HFFc6 (cell line): Measurements from ENCODE around the gene GNAS. TPM values are rescaled to one million over a fixed set of nuclear protein-coding genes. Genes with fewer than 3 reads are reported as not detected.
A peak's percentile ranks its signal among the peaks of the same experiment; 100 is the strongest.

Experiments used
- DNase-seq: peaks from one replicate; pipeline ENCODE4 v3.0.0-alpha.2; 2018
- H3K27ac Mint-ChIP-seq: 2 replicates; pipeline ENCODE4 v1.8.0; 2020; ENCODE audit warnings: mild to moderate bottlenecking, mixed read lengths
- H3K27me3 Mint-ChIP-seq: 2 replicates; pipeline ENCODE4 v1.8.0; 2021; ENCODE audit warnings: mild to moderate bottlenecking, moderate library complexity, mixed read lengths; ENCODE audit not compliant: insufficient read depth
- H3K36me3 Mint-ChIP-seq: 2 replicates; pipeline ENCODE4 v1.8.0; 2021; ENCODE audit warnings: low read depth, mixed read lengths
- H3K4me1 Mint-ChIP-seq: 2 replicates; pipeline ENCODE4 v1.8.0; 2020; ENCODE audit warnings: low read depth, mixed read lengths
- H3K4me3 Mint-ChIP-seq: 2 replicates; pipeline ENCODE4 v1.8.0; 2020; ENCODE audit warnings: mild to moderate bottlenecking, moderate library complexity, mixed read lengths
- H3K9me3 Mint-ChIP-seq: 2 replicates; pipeline ENCODE4 v1.8.0; 2020; ENCODE audit warnings: mild to moderate bottlenecking, mixed read lengths
- CTCF ChIP-seq: fragments of 200-600 bp; sonication (generic); IDR thresholded peaks from 2 replicates; pipeline ENCODE4 v1.5.0; 2021; ENCODE audit warnings: antibody characterized with exemption, mild to moderate bottlenecking
- total RNA-seq, 6 experiments: library from RNA; stranded (reverse); fragmentation: NEBNext Ultra II Directional; extraction: Animal tissue kit (Norgen Biotek cat#: 25700); gene quantifications; 2 replicates in 1 of 6; 3 replicates in 5 of 6; pipeline ENCODE4 v1.2.3, GENCODE V29; 2021

The GNAS gene
- total RNA-seq, 6 experiments from 2014 or later: 820 to 1,032 (median 914) TPM

- no peak for TF ChIP-seq CTCF
- peak overlapping the region; percentile 67 for H3K27ac Mint-ChIP-seq
- H3K9me3 Mint-ChIP-seq: no peaks in the 10 kb centered on the region
- H3K27me3 Mint-ChIP-seq: no peaks in the 10 kb centered on the region; the same call in 1 of the 2 replicates
- peaks cover 65% of the 10 kb centered on the region for H3K36me3 Mint-ChIP-seq
- H3K4me1 Mint-ChIP-seq: peaks cover 43% of the 10 kb centered on the region
- no peak overlapping the region for H3K4me3 Mint-ChIP-seq
- DNase-seq: no peak
Measured at GRCh38 chr20:58906111-58906510, 53.6 kb downstream of the GNAS start.

- DNase-seq: peak; percentile 49
- no peaks in the 10 kb centered on the region; the same call in 1 of the 2 replicates for H3K27me3 Mint-ChIP-seq
- no peak for TF ChIP-seq CTCF
- H3K4me1 Mint-ChIP-seq: peaks cover 43% of the 10 kb centered on the region
- H3K4me3 Mint-ChIP-seq: peak overlapping the region; percentile 84
- peak overlapping the region; percentile 92 for H3K27ac Mint-ChIP-seq
- no peaks in the 10 kb centered on the region for H3K9me3 Mint-ChIP-seq
- peaks cover 73% of the 10 kb centered on the region for H3K36me3 Mint-ChIP-seq
Measured at GRCh38 chr20:58906894-58907293, 54.4 kb downstream of the GNAS start.

DNA sequence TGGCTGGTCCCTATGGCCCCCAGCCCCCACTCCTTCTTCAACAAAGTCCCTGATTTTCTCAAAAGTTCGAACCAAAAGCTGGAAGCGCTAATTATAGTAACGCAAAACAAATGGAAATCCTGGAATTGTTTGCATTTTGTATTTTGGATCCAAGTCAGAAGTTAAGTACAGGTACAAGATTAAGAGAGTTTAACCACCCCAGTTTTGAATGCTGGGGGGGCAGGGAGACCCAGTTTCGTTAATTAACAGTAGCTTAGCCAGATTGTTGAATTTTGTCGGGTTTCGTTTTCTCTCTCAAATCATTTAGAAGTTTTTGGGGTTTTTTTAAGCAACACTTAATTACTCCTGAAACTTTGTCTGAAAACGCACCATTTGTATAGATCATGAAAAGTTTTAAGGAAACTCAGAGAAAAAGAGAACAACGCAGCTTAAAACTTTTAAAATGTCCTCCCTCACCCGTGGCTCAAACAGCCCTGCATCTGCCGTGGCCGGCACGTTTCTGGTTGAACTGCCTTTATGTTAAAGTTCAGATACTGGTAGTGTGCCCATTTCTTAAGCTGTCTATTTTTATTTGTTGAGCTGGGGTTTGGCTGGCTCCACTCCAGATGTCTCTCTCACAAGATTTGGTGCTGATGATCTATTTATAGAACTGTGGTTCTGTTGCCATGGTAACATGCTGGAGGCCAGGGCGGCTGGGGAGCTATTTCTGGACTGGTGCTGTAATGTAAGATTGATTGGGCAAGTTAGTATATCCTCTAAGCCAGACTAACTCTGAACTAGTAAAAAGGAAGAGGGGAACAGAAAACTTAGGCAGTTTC is 55.0 kb downstream of the GNAS start:
- Mint-ChIP-seq H3K4me1 (peaks cover 43% of the 10 kb centered on the region), H3K9me3 (no peaks in the 10 kb centered on the region), H3K27ac (peak overlapping the region; percentile 92), H3K36me3 (peaks cover 80% of the 10 kb centered on the region), H3K4me3 (peak overlapping the region; percentile 84), H3K27me3 (no peaks in the 10 kb centered on the region; the same call in 1 of the 2 replicates)
- peak; percentile 99 for DNase-seq
- TF ChIP-seq CTCF: no peak

- Mint-ChIP-seq H3K36me3 (peaks cover 79% of the 10 kb centered on the region), H3K9me3 (no peaks in the 10 kb centered on the region), H3K27ac (peak overlapping the region; percentile 92), H3K27me3 (no peaks in the 10 kb centered on the region; the same call in 1 of the 2 replicates), H3K4me1 (peaks cover 42% of the 10 kb centered on the region), H3K4me3 (peak overlapping the region; percentile 84)
- no peak for DNase-seq
- no peak for TF ChIP-seq CTCF
Measured at GRCh38 chr20:58908221-58908620, 55.7 kb downstream of the GNAS start.

DNA sequence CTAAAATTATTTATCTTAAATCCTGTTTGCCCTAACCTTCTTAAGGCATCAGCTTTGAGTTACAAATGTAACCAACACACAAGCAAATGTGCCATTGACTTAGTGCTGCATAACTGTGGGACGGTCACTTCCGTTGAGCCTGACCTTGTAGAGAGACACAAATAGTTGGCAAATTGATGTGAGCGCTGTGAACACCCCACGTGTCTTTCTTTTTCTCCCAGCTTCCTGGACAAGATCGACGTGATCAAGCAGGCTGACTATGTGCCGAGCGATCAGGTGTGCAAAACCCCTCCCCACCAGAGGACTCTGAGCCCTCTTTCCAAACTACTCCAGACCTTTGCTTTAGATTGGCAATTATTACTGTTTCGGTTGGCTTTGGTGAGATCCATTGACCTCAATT is 56.4 kb downstream of the GNAS start:
- no peaks in the 10 kb centered on the region for H3K9me3 Mint-ChIP-seq
- H3K27ac Mint-ChIP-seq: peak overlapping the region; percentile 48
- no peak for TF ChIP-seq CTCF
- no peaks in the 10 kb centered on the region; the same call in 1 of the 2 replicates for H3K27me3 Mint-ChIP-seq
- peaks cover 37% of the 10 kb centered on the region for H3K4me1 Mint-ChIP-seq
- no peak for DNase-seq
- H3K4me3 Mint-ChIP-seq: no peak overlapping the region
- peaks cover 72% of the 10 kb centered on the region for H3K36me3 Mint-ChIP-seq
